Erythroblast (primary cell): ENCODE measurements around the gene ELL.

Source experiments
- GATA1 ChIP-seq: IDR thresholded peaks from 2 replicates; pipeline ENCODE4 v1.6.1; 2011; ENCODE audit warnings: low read depth, mild to moderate bottlenecking, control low read depth, low read length, moderate library complexity
- POLR2A ChIP-seq: IDR thresholded peaks from 2 replicates; pipeline ENCODE4 v1.6.1; 2011; ENCODE audit warnings: mild to moderate bottlenecking, low read length

- TF ChIP-seq POLR2A (no peak), GATA1 (no peak)
Measured at GRCh38 chr19:18425515-18426415, 96.1 kb downstream of the ELL start.
